ENCODE measurements around the gene NR5A1. TPM values are rescaled to one million over a fixed set of nuclear protein-coding genes. Genes with fewer than 3 reads are reported as not detected.

Gene NR5A1
- total RNA-seq: not detected

DNA sequence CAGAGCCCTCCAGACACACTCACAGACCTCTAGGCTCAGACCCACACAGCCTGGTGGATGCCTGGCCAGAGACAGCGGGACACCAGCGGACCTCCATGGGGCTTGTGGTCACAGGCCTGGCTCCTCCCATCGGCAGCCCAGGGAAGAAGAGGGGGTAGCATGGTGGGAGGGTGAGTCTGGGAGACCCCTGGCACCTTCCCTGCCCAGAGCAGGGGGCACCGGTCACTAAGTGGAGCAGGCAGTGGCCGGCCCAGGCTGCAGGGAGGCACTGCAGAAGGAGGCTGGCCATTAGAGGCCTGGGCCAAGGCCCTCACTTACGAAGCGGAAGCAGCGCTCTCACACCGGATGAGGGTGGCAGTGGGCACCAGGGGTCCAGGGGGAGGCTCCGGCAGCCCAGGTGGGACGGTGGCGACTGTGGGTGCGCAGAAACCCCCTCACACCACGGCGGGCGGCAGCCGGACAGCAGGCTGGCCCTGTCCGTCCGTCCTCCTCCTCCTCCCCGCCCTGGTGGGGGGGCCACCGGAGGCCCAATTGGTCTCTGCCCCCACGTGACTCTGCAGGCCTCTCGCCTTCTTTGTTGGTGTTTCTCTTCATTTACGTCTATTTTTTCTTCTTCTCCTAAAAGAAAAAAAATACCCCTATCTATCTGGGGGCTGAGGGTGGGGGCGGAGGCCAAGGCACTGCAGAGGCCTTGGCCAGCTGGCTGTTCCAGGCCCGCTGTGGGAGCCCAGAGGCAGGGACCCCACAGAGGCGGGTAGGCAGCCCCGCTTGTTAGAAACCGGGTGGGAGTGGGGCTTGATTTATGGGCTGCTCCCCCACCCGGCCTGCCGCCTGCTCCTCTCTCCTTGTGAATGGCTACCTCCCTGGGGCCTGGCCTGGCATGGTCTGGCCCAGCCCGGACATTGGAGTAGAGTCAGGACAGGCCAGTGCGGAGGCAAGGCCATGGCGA is at the start of gene NR5A1:
NR5A1 (minus strand) TSS at position 469 of the 949 bp plus-strand sequence. CDS start 4,004 bp downstream, outside the sequence.
- H3K27me3 Mint-ChIP-seq: peaks cover 17% of the 10 kb centered on the region
- ChIA-PET POLR2A (no interaction called here), CTCF (no interaction called here)
- no peaks in the 10 kb centered on the region for H3K9me3 Mint-ChIP-seq
- ATAC-seq (no peak), DNase-seq (no peak)
- no peaks in the 10 kb centered on the region for H3K36me3 Mint-ChIP-seq (ENCODE audit: low read depth)
- H3K27ac Mint-ChIP-seq: no peak within 1 kb of the TSS
- H3K4me3 Mint-ChIP-seq: no peak within 1 kb of the TSS
- intact Hi-C loops (cut with micrococcal nuclease): no loop called here
- TF ChIP-seq, protein P1, sequence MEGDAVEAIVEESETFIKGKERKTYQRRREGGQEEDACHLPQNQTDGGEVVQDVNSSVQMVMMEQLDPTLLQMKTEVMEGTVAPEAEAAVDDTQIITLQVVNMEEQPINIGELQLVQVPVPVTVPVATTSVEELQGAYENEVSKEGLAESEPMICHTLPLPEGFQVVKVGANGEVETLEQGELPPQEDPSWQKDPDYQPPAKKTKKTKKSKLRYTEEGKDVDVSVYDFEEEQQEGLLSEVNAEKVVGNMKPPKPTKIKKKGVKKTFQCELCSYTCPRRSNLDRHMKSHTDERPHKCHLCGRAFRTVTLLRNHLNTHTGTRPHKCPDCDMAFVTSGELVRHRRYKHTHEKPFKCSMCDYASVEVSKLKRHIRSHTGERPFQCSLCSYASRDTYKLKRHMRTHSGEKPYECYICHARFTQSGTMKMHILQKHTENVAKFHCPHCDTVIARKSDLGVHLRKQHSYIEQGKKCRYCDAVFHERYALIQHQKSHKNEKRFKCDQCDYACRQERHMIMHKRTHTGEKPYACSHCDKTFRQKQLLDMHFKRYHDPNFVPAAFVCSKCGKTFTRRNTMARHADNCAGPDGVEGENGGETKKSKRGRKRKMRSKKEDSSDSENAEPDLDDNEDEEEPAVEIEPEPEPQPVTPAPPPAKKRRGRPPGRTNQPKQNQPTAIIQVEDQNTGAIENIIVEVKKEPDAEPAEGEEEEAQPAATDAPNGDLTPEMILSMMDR (IDR thresholded peaks at IDR 0.05): no peak
- H3K4me1 Mint-ChIP-seq (ENCODE audit: low read depth): peaks cover 5% of the 10 kb centered on the region

DNA sequence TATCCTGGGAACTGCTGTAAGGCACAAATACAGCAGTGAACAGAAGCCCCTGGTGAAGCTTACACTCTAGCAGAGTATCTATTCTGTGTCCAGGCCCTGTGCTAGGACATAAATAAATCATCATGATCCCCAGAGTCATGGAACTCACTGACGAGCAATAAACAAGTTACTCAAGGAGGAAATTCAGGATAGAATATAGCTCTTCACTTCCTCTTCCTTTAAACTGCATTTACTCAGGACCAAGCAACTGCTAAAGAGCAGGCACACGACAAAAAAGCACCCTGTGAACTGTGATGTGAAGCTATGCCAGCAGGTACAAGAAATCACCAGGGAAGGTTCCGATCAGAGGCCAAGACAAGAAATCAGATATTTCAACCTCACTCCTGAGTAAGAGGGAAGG is 47.8 kb upstream of the NR5A1 start:
- TF ChIP-seq, protein P1 (IDR thresholded peaks at IDR 0.05): no peak
- POLR2A ChIA-PET: no interaction called here
- Mint-ChIP-seq H3K36me3 (ENCODE audit: low read depth) (no peaks in the 10 kb centered on the region), H3K4me1 (ENCODE audit: low read depth) (no peaks in the 10 kb centered on the region), H3K9me3 (no peaks in the 10 kb centered on the region), H3K27ac (no peak overlapping the region), H3K27me3 (peaks cover 1% of the 10 kb centered on the region), H3K4me3 (no peak overlapping the region)
- intact Hi-C loops (cut with micrococcal nuclease): no loop called here
- DNase-seq (no peak), ATAC-seq (no peak)
- CTCF ChIA-PET: interaction anchor here (0.7 to 1.6 kb wide), 2 partner anchors 18 to 62 kb away, joined by 3 to 4 read pairs; no protein-coding TSS in a partner anchor

DNA sequence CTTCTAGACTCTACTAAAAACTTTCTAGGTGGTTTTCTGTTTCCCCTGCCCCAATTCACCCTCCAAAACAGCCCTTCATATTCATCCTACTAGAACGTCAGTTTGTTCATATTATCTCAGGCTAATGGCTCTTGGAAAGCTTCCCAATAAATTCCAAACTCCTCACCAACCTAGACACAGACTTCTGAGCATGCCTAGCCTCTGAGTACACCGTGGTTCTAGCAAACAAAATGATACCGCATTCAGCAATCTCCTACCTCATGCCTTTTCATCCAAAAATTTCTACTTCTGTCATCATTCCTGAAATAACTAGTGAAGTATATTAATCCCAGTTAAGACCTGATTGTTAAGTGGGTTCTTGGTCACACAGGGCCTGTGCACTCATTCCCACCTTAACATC is 46.5 kb upstream of the NR5A1 start:
- ChIA-PET CTCF (interaction anchor here (1.5 to 3.6 kb wide), 3 partner anchors 18 to 64 kb away, joined by 4 to 22 read pairs (median 21); no protein-coding TSS in a partner anchor), POLR2A (interaction anchor here (0.6 kb wide), 1 partner anchor 590 kb away, joined by 3 read pairs; no protein-coding TSS in a partner anchor)
- H3K9me3 Mint-ChIP-seq: no peaks in the 10 kb centered on the region
- H3K4me1 Mint-ChIP-seq (ENCODE audit: low read depth): peaks cover 5% of the 10 kb centered on the region
- no peaks in the 10 kb centered on the region for H3K36me3 Mint-ChIP-seq (ENCODE audit: low read depth)
- TF ChIP-seq, protein P1 (IDR thresholded peaks at IDR 0.05): no peak
- H3K27me3 Mint-ChIP-seq: no peaks in the 10 kb centered on the region
- no peak overlapping the region for H3K4me3 Mint-ChIP-seq
- intact Hi-C loops (cut with micrococcal nuclease): no loop called here
- H3K27ac Mint-ChIP-seq: no peak overlapping the region
- ATAC-seq (no peak), DNase-seq (no peak)

DNA sequence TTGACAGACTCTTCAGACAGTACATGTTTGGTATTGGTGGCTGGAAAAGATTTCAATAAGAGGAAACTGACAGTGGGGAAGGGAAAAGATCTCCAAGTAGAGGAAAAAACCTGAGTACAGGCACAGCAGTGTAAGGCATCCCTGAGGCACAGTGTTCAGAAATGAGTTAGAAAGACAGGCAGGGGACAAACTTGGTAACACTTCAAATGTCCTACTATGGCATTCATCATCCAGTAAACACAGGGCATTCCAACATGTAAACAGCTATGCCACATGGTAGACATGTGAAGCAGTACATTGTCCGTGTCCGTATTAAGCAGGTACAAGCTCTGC is 45.0 kb upstream of the NR5A1 start:
- Mint-ChIP-seq H3K27me3 (no peaks in the 10 kb centered on the region), H3K27ac (no peak overlapping the region), H3K36me3 (ENCODE audit: low read depth) (no peaks in the 10 kb centered on the region), H3K4me3 (no peak overlapping the region), H3K4me1 (ENCODE audit: low read depth) (peaks cover 15% of the 10 kb centered on the region), H3K9me3 (no peaks in the 10 kb centered on the region)
- no peak for ATAC-seq
- no peak for DNase-seq
- intact Hi-C loops (cut with micrococcal nuclease): no loop called here
- CTCF ChIA-PET: interaction anchor here (0.8 to 3.6 kb wide), 16 partner anchors 9 to 300 kb away, joined by 3 to 22 read pairs (median 4); partner anchors contain the start of gene NR6A1
- TF ChIP-seq, protein P1 (IDR thresholded peaks at IDR 0.05): no peak
- POLR2A ChIA-PET: no interaction called here
